Measurements from ENCODE around the gene SGSH.

Gene SGSH

DNA sequence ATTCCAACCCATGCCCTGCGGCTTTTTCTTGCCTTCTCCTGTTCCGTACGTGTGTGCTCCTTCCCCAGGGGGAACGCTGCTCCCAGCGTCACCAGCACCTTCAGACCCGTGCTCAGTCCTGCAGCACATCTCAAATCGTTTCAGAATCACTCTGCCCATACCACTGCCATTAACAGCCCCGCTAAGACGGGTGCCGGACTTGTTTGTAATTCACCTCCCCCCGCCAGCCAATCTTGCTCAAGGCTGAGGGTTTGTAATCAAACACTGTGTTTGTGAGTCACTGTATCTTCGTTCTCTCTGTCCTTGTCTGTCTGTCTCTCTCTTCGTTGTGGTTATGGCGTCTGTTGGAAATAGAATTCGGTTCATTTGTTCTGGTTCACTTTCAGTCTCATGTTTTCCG lies 33.0 kb downstream of the SGSH start:
- TF ChIP-seq CTCF (conservative IDR thresholded peaks at IDR 0.05; ENCODE audit: control insufficient read depth, insufficient read depth, low read depth, low read length): no peak
- peak; percentile 76 for DNase-seq (ENCODE audit: low read depth)
- H3K4me3 ChIP-seq (ENCODE audit: control insufficient read depth, low read depth, low read length): peak overlapping the region; percentile 54

DNA sequence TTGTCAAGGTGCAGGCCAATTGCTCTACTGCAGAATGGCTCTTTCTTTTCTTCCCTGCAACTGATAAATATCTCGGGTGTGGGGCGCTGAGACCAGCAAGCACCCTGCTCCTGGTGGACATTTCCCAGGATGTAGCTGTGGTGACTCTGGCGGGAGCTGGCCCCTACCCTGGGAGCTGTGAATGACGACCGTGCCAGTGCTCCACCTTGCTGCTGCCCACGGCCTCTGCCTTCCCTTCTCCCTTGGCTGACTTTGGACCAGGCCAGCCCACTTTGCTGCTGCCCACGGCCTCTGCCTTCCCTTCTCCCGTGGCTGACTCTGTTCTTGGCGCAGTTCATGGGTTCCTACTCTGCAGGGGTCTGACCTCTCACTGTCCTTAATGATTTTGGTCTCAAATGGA lies 34.2 kb downstream of the SGSH start:
- no peak overlapping the region for H3K4me3 ChIP-seq (ENCODE audit: control insufficient read depth, low read depth, low read length)
- TF ChIP-seq CTCF (conservative IDR thresholded peaks at IDR 0.05; ENCODE audit: control insufficient read depth, insufficient read depth, low read depth, low read length): no peak
- DNase-seq (ENCODE audit: low read depth): no peak

DNA sequence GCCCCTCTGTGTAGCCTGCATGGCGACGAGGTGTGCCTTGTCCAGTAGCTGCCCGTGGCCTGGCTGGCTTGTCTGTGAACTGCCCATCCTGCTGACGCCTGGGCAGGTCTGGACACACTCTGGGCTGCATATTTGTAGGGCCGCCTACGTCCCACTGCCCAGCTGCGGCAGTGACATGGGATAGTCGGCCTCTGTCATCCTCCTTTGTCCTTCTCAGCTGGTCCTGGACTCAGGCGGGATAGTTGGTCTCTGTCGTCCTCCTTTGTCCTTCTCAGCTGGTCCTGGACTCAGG lies 35.8 kb downstream of the SGSH start:
- DNase-seq (ENCODE audit: low read depth): no peak
- H3K4me3 ChIP-seq (ENCODE audit: control insufficient read depth, low read depth, low read length): no peak overlapping the region
- no peak for TF ChIP-seq CTCF (conservative IDR thresholded peaks at IDR 0.05; ENCODE audit: control insufficient read depth, insufficient read depth, low read depth, low read length)

DNA sequence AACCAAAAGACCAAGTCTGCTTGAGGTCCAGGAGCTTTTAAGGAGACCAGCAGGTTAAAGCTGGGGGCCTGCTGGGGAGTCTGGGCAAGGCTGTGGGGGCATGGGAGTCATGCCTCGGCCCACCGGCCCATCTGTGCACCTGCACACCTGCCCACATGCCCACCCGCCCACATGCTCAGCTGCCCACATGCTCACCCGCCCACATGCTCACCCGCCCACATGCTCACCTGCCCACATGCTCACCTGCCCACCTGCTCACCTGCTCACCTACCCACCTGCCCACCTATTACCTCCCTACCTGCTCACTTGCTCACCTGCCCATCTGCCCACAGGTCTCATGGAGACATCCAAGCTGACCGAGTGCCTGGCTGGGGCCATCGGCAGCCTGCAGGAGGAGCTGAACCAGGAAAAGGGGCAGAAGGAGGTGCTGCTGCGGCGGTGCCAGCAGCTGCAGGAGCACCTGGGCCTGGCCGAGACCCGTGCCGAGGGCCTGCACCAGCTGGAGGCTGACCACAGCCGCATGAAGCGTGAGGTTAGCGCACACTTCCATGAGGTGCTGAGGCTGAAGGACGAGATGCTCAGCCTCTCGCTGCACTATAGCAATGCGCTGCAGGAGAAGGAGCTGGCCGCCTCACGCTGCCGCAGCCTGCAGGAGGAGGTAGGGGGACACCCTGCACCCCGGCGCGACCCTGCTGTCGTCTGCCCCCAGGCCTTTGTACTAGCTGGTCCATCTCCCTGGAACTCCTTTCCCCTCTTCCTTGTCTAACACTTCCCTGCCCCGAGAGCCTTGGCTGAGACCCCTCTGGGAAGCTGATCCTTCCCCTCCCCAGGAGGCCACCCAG lies 36.3 kb downstream of the SGSH start:
- no peak overlapping the region for H3K4me3 ChIP-seq (ENCODE audit: control insufficient read depth, low read depth, low read length)
- no peak for DNase-seq (ENCODE audit: low read depth)
- TF ChIP-seq CTCF (conservative IDR thresholded peaks at IDR 0.05; ENCODE audit: control insufficient read depth, insufficient read depth, low read depth, low read length): no peak

GRCh38 chr17:80182845-80183223 lies 37.3 kb downstream of the SGSH start:
- no peak for DNase-seq (ENCODE audit: low read depth)
- no peak overlapping the region for H3K4me3 ChIP-seq (ENCODE audit: control insufficient read depth, low read depth, low read length)
- no peak for TF ChIP-seq CTCF (conservative IDR thresholded peaks at IDR 0.05; ENCODE audit: control insufficient read depth, insufficient read depth, low read depth, low read length)

DNA sequence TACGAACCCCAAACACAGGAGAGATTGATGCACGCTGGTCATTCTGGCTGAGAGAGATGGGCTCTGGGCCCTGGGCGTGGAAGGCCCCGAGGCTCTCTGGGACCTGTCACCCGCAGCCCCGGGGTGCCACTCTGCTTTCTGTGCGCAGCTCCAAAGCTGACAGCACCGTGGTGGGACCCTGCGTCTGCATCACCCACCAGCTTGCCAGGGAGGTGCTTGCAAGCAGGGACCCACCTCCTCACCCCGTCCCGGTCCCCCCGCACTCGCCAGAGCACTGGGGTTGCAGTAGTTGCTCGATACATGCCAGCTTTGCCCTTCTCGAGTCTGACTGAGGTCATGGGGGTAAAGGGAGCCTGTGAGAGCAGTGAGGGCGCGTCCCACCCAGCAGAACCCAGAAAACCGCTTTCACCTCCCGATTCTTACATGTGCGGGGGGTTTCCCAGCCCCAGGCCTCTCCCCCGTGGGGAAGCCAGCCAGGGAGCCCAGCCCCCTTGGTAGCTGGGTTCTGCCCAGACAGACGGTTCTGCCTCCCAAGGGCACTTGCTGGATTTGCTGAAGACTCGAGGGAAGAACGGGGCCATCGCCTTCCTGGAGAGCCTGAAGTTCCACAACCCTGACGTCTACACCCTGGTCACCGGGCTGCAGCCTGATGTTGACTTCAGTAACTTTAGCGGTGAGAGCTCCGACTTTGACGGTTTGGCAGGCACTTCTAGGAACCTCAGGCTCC lies 37.9 kb downstream of the SGSH start:
- no peak for DNase-seq (ENCODE audit: low read depth)
- H3K4me3 ChIP-seq (ENCODE audit: control insufficient read depth, low read depth, low read length): no peak overlapping the region
- TF ChIP-seq CTCF (conservative IDR thresholded peaks at IDR 0.05; ENCODE audit: control insufficient read depth, insufficient read depth, low read depth, low read length): no peak

Data from fibroblast of mammary gland (primary cell).